GM10248 (cell line): ENCODE measurements around the gene PSMG1.
"Not testable (repeated sequence)": the region's sequence is repeated elsewhere in the genome, so short reads cannot be mapped to it uniquely, and the experiment has no call there.

Source experiments
- CTCF ChIA-PET: fragments of 300-600 bp; sonication (Branson Sonifier 250); formaldehyde crosslinking; extraction: SDS; loops from one replicate; lab custom pipeline; 2021; ENCODE audit warnings: antibody characterized with exemption; lab: Yijun Ruan, JAX
- POLR2A ChIA-PET: fragments of 350-650 bp; sonication (Branson Sonifier 250); formaldehyde crosslinking; extraction: SDS; loops from one replicate; lab custom pipeline; 2020; ENCODE audit warnings: antibody characterized with exemption; lab: Yijun Ruan, JAX
- DNase-seq: peaks from one replicate; pipeline ENCODE4 v3.0.0; 2012; ENCODE audit errors: extremely low spot score
- CTCF ChIP-seq: IDR thresholded peaks from 2 replicates; pipeline ENCODE4 v1.5.1; 2012; ENCODE audit warnings: mild to moderate bottlenecking, low read depth; ENCODE audit errors: extremely low read depth, missing control alignments, control extremely low read depth

Gene PSMG1

GRCh38 chr21:39183272-39184049 is at the start of gene PSMG1:
Gene PSMG1 (minus strand): TSS chr21:39183451. CDS start chr21:39183385, 66 bp downstream.
- DNase-seq = peak; percentile 91
- POLR2A ChIA-PET = interaction anchor here (0.5 to 1.4 kb wide), 3 partner anchors 35 to 165 kb away, joined by 3 to 6 read pairs (median 6); partner anchors contain the start of gene HMGN1
- CTCF ChIA-PET = interaction anchor here (0.6 to 1.4 kb wide), 3 partner anchors 11 to 204 kb away, joined by 3 to 6 read pairs (median 3); a partner anchor contains a TSS
- no peak for TF ChIP-seq CTCF

GRCh38 chr21:39232861-39233291 is 49.6 kb upstream of the PSMG1 start:
- DNase-seq = no peak
- POLR2A ChIA-PET = no interaction called here
- CTCF ChIA-PET = interaction anchor here (0.9 kb wide), 1 partner anchor 26 kb away, joined by 3 read pairs; no protein-coding TSS in a partner anchor
- TF ChIP-seq CTCF = no peak

GRCh38 chr21:39224930-39225329 is 41.7 kb upstream of the PSMG1 start:
- DNase-seq = no peak
- ChIA-PET POLR2A (no interaction called here), CTCF (no interaction called here)
- no peak for TF ChIP-seq CTCF

- TF ChIP-seq CTCF = no peak
- ChIA-PET CTCF (no interaction called here), POLR2A (no interaction called here)
- DNase-seq = no peak
These were observed 38.8 kb upstream of the PSMG1 start for GRCh38 chr21:39221997-39222486.

GRCh38 chr21:39221282-39221996 is 38.2 kb upstream of the PSMG1 start:
- no peak for TF ChIP-seq CTCF
- ChIA-PET CTCF (no interaction called here), POLR2A (no interaction called here)
- no peak for DNase-seq

GRCh38 chr21:39220875-39221274 is 37.6 kb upstream of the PSMG1 start:
- DNase-seq, CTCF ChIA-PET, POLR2A ChIA-PET: not testable (repeated sequence)
